ENCODE measurements around the gene DHX34.

DNA sequence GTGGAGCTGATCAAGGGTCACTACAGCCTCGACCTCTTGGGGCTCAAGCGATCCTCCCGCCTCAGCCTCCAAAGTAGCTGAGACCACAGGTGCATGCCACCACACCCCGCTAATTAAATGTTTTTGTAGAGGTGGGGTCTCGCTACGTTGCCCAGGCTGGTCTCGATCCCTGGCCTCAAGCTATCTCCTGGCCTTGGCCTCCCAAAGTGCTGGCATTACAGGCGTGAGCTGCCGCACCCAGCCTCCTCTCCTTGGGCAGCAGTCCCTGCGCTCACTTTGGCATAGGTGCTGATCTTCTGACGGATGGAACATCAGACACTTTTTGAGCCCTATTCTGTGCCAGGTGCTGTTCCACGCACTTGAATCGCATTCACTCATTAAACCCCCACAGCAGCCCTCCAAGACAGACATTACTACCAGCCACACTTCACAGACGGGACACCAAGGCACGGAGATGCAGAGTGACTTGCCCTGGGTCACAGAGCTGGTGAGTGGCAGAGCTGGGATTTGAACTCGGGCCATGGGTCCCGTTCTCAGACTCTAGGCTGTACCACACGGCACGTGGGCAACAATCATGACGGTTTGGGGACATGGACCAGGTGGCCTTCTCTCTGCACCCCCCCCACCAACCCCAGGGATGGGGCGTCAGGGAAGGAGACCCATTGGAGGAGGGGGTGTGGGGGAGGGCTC is 67.0 kb downstream of the DHX34 start:
- TF ChIP-seq POLR2A (IDR thresholded peaks at IDR 0.05) (no peak), CTCF (IDR thresholded peaks at IDR 0.05) (no peak)

All from heart left ventricle (tissue), 13 donors.